GM23338 (cell line): ENCODE data around the gene PFKFB1.

Experiments
- CREB1 ChIP-seq: fragments of 250-450 bp; sonication (Bioruptor Pico); IDR thresholded peaks from 2 replicates; pipeline ENCODE4 v1.5.0; 2020; ENCODE audit warnings: low read depth, mild to moderate bottlenecking, moderate library complexity
- CTCF ChIP-seq, 2 experiments: fragments of 200-600 bp in 1 of 2; sonication (generic) in 1 of 2; conservative IDR thresholded peaks; 2 replicates each; pipeline versions ENCODE4 v1.5.1 to v1.6.1; 2016 to 2017; ENCODE audit warnings: antibody characterized with exemption in 2 of 2, low read depth in 2 of 2, mild to moderate bottlenecking in 2 of 2, moderate library complexity in 1 of 2
- EZH2 ChIP-seq: fragments of 200-600 bp; sonication (generic); IDR thresholded peaks from one replicate; pipeline ENCODE4 v1.8.0; 2017; ENCODE audit warnings: antibody characterized with exemption, mild to moderate bottlenecking, low read depth; ENCODE audit not compliant: unreplicated experiment
- EZH2phosphoT487 ChIP-seq: fragments of 200-600 bp; sonication (generic); IDR thresholded peaks from one replicate; pipeline ENCODE4 v1.8.1; 2018; ENCODE audit warnings: antibody characterized with exemption; ENCODE audit not compliant: unreplicated experiment
- JUNB ChIP-seq: IDR thresholded peaks from one replicate; pipeline ENCODE4 v1.6.1; 2016; ENCODE audit warnings: antibody characterized with exemption; ENCODE audit not compliant: unreplicated experiment
- POLR2AphosphoS5 ChIP-seq: IDR thresholded peaks from 2 replicates; pipeline ENCODE4 v1.6.1; 2016; ENCODE audit warnings: antibody characterized with exemption, low read depth
- REST ChIP-seq: IDR thresholded peaks from one replicate; pipeline ENCODE4 v1.6.1; 2018; ENCODE audit warnings: antibody characterized with exemption; ENCODE audit not compliant: unreplicated experiment
- ZNF331 ChIP-seq: fragments of 250-450 bp; sonication (Bioruptor Pico); IDR thresholded peaks from 2 replicates; pipeline ENCODE4 v1.5.0; 2020; ENCODE audit warnings: low read depth, mild to moderate bottlenecking, moderate library complexity
- ZNF462 ChIP-seq: fragments of 250-450 bp; sonication (Bioruptor Pico); IDR thresholded peaks from 2 replicates; pipeline ENCODE4 v1.5.0; 2020; ENCODE audit warnings: mild to moderate bottlenecking, moderate library complexity

GRCh38 chrX:55011294-55011693, 17.3 kb upstream of the PFKFB1 start:
- TF ChIP-seq ZNF462 (no peak), CTCF (conservative IDR thresholded peaks at IDR 0.05; ENCODE audit: low read depth in 2 of 2) (peak in 1 of 2 experiments; percentile 41; a peak in 3 of 4 replicates), EZH2 (no peak), JUNB (no peak), REST (no peak), ZNF331 (CRISPR knock-in tag) (no peak), CREB1 (no peak), EZH2phosphoT487 (no peak), POLR2AphosphoS5 (no peak)
